ENCODE results near the gene PSMG2.

- no peak for TF ChIP-seq ZNF274 (IDR thresholded peaks at IDR 0.05; ENCODE audit: low read depth, low read length)
- TF ChIP-seq EGR1 (IDR thresholded peaks at IDR 0.05; ENCODE audit: low read depth) = no peak
- no peak for TF ChIP-seq POLR2AphosphoS5 (IDR thresholded peaks at IDR 0.05; ENCODE audit: low read depth, low read length)
Measured at GRCh38 chr18:12701161-12701560, 1.7 kb upstream of the PSMG2 start.
